ENCODE results near the gene SLC7A9. TPM values are rescaled to one million over a fixed set of nuclear protein-coding genes. Genes with fewer than 3 reads are reported as not detected.

Gene SLC7A9
- total and polyA plus RNA-seq, 2 donors (not counting 3 experiments of a cell fraction or from before 2014, with no cell fraction given): 0.06 TPM; not detected in 1

DNA sequence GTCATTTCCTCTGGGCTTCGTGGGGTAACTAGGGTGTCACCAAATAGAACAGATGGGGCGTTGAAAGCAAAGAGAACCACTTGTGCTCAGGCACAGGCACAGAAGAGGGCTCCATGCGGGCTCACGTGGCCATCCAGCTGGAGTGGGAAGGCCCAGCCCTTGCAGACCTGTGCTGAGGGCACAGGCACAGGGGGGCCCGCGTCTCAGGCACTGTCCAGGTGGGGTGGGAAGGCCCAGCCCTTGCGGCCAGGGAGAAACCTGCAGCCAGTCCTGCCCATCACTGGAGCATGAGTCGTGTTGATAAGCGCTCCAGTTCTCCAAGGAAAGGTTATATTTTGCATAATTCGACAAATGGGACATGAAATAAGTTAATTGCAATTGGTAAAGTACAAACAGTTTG, 57.5 kb downstream of the SLC7A9 start:
- no peaks in the 10 kb centered on the region for H3K9me3 ChIP-seq (replicated peaks; ENCODE audit: control insufficient read depth, insufficient read depth, low read length)
- no peak overlapping the region for H3K27ac ChIP-seq (ENCODE audit: insufficient read depth, low read depth, low read length)
- intact Hi-C loops (cut with micrococcal nuclease): no loop called here
- H3K4me2 ChIP-seq (ENCODE audit: insufficient read depth, low read length): no peak overlapping the region
- no peaks in the 10 kb centered on the region for H3K79me2 ChIP-seq (ENCODE audit: control insufficient read depth, insufficient read depth, low read length)
- BruUV-seq (replicated peaks): no TSS peak
- no peak overlapping the region for H2AFZ ChIP-seq (ENCODE audit: low read depth, low read length)
- POLR2A ChIA-PET: no interaction called here
- H3K9me1 ChIP-seq (replicated peaks; ENCODE audit: control insufficient read depth, extremely low read depth, insufficient read depth, low read length): no peaks in the 10 kb centered on the region
- DNase-seq (ENCODE audit: low read depth, low spot score): no peak
- no peak for FAIRE-seq
- H3K36me3 ChIP-seq (ENCODE audit: control insufficient read depth in 2 of 2, extremely low read depth in 1 of 2, insufficient read depth in 2 of 2, low read length in 2 of 2): no peaks in the 10 kb centered on the region
- no peak overlapping the region for H3K4me3 ChIP-seq (replicated peaks in 1 of 3; ENCODE audit: insufficient read depth in 1 of 3, low read depth in 1 of 3, low read length in 3 of 3)
- H3K27me3 ChIP-seq (ENCODE audit: control insufficient read depth in 2 of 2, insufficient read depth in 2 of 2, low read length in 2 of 2): peaks cover 2 to 7% of the 10 kb centered on the region in 2 experiments
- dilution Hi-C loops (cut with MboI; ENCODE audit: extremely low pct_ligation_motif_present, low sequenced_read_pairs): no loop called here
- H4K20me1 ChIP-seq (replicated peaks; ENCODE audit: control insufficient read depth, extremely low read depth, insufficient read depth, low read length): no peaks in the 10 kb centered on the region
- no peaks in the 10 kb centered on the region for H3K4me1 ChIP-seq (ENCODE audit: control insufficient read depth, extremely low read depth, insufficient read depth, low read length)
- H3K9ac ChIP-seq (replicated peaks; ENCODE audit: extremely low read depth, insufficient read depth, low read length): no peak overlapping the region
- CTCF ChIA-PET: no interaction called here
- TF ChIP-seq FOS (IDR thresholded peaks at IDR 0.05; ENCODE audit: borderline replicate concordance, insufficient read depth, low read length): no peak
- TF ChIP-seq EZH2 (IDR thresholded peaks at IDR 0.05; ENCODE audit: borderline replicate concordance, low read depth, low read length, severe bottlenecking): no peak
- TF ChIP-seq JUN (IDR thresholded peaks at IDR 0.05; ENCODE audit: borderline replicate concordance, insufficient read depth, insufficient read length, low read depth): no peak
- TF ChIP-seq, protein P1, sequence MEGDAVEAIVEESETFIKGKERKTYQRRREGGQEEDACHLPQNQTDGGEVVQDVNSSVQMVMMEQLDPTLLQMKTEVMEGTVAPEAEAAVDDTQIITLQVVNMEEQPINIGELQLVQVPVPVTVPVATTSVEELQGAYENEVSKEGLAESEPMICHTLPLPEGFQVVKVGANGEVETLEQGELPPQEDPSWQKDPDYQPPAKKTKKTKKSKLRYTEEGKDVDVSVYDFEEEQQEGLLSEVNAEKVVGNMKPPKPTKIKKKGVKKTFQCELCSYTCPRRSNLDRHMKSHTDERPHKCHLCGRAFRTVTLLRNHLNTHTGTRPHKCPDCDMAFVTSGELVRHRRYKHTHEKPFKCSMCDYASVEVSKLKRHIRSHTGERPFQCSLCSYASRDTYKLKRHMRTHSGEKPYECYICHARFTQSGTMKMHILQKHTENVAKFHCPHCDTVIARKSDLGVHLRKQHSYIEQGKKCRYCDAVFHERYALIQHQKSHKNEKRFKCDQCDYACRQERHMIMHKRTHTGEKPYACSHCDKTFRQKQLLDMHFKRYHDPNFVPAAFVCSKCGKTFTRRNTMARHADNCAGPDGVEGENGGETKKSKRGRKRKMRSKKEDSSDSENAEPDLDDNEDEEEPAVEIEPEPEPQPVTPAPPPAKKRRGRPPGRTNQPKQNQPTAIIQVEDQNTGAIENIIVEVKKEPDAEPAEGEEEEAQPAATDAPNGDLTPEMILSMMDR (IDR thresholded peaks at IDR 0.05; ENCODE audit: extremely low read depth in 1 of 2, insufficient read depth in 1 of 2, low read depth in 1 of 2, low read length in 2 of 2): no peak
- TF ChIP-seq POLR2A (IDR thresholded peaks at IDR 0.05; ENCODE audit: low read depth, low read length): no peak
- no peak for TF ChIP-seq MYC (IDR thresholded peaks at IDR 0.05; ENCODE audit: low read depth, low read length)
- no peak for TF ChIP-seq GATA2 (IDR thresholded peaks at IDR 0.05; ENCODE audit: insufficient read depth, insufficient read length, low read depth, low read length)
- no peak for TF ChIP-seq POLR2AphosphoS5 (IDR thresholded peaks at IDR 0.05; ENCODE audit: insufficient read depth, low read depth, low read length)
- TF ChIP-seq, protein P2, sequence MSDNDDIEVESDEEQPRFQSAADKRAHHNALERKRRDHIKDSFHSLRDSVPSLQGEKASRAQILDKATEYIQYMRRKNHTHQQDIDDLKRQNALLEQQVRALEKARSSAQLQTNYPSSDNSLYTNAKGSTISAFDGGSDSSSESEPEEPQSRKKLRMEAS (IDR thresholded peaks at IDR 0.05; ENCODE audit: insufficient read depth, insufficient read length): no peak
